Calu3 (cell line): ENCODE measurements around the gene KIF16B. TPM values are rescaled to one million over a fixed set of nuclear protein-coding genes. Genes with fewer than 3 reads are reported as not detected.
"Not testable (repeated sequence)": the region's sequence is repeated elsewhere in the genome, so short reads cannot be mapped to it uniquely, and the experiment has no call there.

Experiments used
- BruUV-seq: library from RNA; stranded (reverse); fragments of 400-500 nt; replicated peaks from 2 replicates; lab custom pipeline; 2021; lab: Mats Ljungman, UMichigan
- CTCF ChIA-PET: fragments of 300-600 bp; sonication (Branson Sonifier 250); formaldehyde crosslinking; loops from one replicate; lab custom pipeline; 2022; ENCODE audit warnings: antibody characterized with exemption; lab: Charles Lee
- DNase-seq: peaks from one replicate; pipeline ENCODE4 v3.0.0; 2022
- H3K27ac Mint-ChIP-seq: one replicate; pipeline ENCODE4 v1.8.0; 2022; ENCODE audit warnings: mixed read lengths; ENCODE audit not compliant: unreplicated experiment
- H3K27me3 Mint-ChIP-seq: one replicate; pipeline ENCODE4 v1.8.0; 2022; ENCODE audit warnings: mixed read lengths; ENCODE audit not compliant: unreplicated experiment
- H3K36me3 Mint-ChIP-seq: one replicate; pipeline ENCODE4 v1.8.0; 2022; ENCODE audit warnings: mild to moderate bottlenecking, moderate library complexity, mixed read lengths; ENCODE audit not compliant: insufficient read depth, unreplicated experiment
- H3K4me1 Mint-ChIP-seq: one replicate; pipeline ENCODE4 v1.8.0; 2022; ENCODE audit warnings: mild to moderate bottlenecking, low read depth, mixed read lengths; ENCODE audit not compliant: unreplicated experiment
- H3K4me3 Mint-ChIP-seq: one replicate; pipeline ENCODE4 v1.8.0; 2022; ENCODE audit warnings: mild to moderate bottlenecking, low read depth, moderate library complexity, mixed read lengths; ENCODE audit not compliant: unreplicated experiment
- H3K9me3 Mint-ChIP-seq: one replicate; pipeline ENCODE4 v1.8.0; 2022; ENCODE audit warnings: low read depth, mixed read lengths; ENCODE audit not compliant: unreplicated experiment
- intact Hi-C: fragments of 100-400 bp; cut with micrococcal nuclease; formaldehyde crosslinking; loops from one replicate; pipeline ENCODE4 v1.10.0; 2022; ENCODE audit not compliant: unreplicated experiment
- total RNA-seq: library from RNA; stranded (reverse); gene quantifications from 2 replicates; pipeline ENCODE4 v1.2.3, GENCODE V29; 2022
- TF ChIP-seq, protein P1 (sequence below): fragments of 200-600 bp; IDR thresholded peaks from one replicate; pipeline ENCODE4 v1.8.0; 2022; ENCODE audit warnings: antibody characterized with exemption; ENCODE audit not compliant: unreplicated experiment

KIF16B gene
- total RNA-seq, 1 experiment from 2014 or later: 4.3 TPM

DNA sequence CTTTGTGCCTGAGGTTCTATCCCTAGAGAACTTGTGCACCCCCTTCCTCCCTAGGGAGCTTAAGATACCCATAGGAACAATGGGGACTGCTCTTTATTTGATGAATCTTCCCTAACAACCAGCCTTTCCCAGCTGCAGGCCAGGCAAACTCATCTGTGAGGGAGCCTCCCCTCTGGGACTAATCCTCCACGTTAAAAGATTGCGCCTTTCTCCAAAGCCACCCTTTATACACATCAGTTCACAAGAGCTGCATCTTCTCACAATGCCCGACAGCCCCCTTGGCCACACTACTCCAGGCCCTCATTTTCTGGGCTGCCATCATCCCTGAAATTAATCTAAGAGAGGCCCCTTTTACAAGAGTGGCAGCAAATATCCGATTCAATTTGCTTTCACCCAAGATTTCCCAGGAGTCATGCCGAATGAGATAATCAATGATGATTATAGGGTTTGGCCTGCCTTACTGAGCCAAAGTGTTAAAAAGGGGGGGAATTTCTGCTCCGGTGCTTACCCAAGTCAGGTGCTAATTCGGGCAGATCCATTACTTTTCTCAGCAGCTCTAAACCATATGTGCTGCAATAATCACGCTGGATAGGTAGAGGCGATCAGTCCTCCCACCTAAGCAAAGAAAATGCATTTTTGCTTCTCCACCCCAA lies 336.5 kb downstream of the KIF16B start:
- CTCF ChIA-PET: no interaction called here
- Mint-ChIP-seq H3K9me3 (peaks cover 2% of the 10 kb centered on the region), H3K27me3 (peaks cover 8% of the 10 kb centered on the region), H3K4me3 (no peak overlapping the region), H3K27ac (no peak overlapping the region), H3K4me1 (no peaks in the 10 kb centered on the region), H3K36me3 (no peaks in the 10 kb centered on the region)
- TF ChIP-seq, protein P1, sequence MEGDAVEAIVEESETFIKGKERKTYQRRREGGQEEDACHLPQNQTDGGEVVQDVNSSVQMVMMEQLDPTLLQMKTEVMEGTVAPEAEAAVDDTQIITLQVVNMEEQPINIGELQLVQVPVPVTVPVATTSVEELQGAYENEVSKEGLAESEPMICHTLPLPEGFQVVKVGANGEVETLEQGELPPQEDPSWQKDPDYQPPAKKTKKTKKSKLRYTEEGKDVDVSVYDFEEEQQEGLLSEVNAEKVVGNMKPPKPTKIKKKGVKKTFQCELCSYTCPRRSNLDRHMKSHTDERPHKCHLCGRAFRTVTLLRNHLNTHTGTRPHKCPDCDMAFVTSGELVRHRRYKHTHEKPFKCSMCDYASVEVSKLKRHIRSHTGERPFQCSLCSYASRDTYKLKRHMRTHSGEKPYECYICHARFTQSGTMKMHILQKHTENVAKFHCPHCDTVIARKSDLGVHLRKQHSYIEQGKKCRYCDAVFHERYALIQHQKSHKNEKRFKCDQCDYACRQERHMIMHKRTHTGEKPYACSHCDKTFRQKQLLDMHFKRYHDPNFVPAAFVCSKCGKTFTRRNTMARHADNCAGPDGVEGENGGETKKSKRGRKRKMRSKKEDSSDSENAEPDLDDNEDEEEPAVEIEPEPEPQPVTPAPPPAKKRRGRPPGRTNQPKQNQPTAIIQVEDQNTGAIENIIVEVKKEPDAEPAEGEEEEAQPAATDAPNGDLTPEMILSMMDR: no peak
- BruUV-seq: no TSS peak
- intact Hi-C loops: no loop called here
- no peak for DNase-seq

DNA sequence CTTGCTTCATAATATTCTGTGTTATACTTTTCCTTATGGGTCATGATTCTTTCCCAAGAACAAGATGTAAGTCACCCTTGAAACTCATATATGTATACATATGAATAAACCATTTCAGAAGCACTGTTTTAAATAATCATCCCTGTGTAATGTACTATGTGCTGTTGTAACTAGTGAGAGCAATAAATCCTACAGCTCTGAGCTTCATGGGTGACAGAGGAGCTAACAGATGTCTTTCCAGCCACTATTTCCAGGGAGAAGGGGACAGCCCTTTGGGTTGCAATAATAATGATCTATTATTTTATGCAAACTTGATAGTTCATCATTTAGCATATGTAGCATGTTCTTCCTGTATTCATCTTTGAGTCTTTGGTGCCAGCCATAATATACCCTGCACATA lies 342.8 kb downstream of the KIF16B start:
- CTCF ChIA-PET: no interaction called here
- H3K4me1 Mint-ChIP-seq: no peaks in the 10 kb centered on the region
- TF ChIP-seq, protein P1: no peak
- H3K9me3 Mint-ChIP-seq: peaks cover 2% of the 10 kb centered on the region
- peaks cover 11% of the 10 kb centered on the region for H3K27me3 Mint-ChIP-seq
- no peak for DNase-seq
- no peaks in the 10 kb centered on the region for H3K36me3 Mint-ChIP-seq
- no TSS peak for BruUV-seq
- no peak overlapping the region for H3K27ac Mint-ChIP-seq
- intact Hi-C loops: no loop called here
- H3K4me3 Mint-ChIP-seq: no peak overlapping the region

DNA sequence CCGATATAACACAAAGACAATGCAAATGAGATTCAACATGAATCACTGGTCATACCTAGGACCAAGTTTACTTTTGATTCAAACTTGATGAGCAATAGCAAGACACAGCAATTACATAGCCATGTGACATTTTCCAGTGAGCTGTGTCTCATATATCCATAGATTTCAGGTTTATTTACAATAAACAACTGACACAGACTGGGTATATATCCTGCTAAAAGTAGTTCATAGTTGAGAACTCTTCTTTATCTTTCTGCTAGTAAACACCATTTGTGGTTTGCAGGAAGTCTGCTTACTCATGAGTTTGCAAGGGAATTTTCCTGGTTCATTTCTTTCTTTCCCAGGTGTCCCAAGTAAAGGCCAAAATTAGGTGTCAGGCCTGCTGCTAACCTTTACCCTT lies 343.4 kb downstream of the KIF16B start:
- H3K36me3 Mint-ChIP-seq: no peaks in the 10 kb centered on the region
- peaks cover 2% of the 10 kb centered on the region for H3K9me3 Mint-ChIP-seq
- no peaks in the 10 kb centered on the region for H3K4me1 Mint-ChIP-seq
- H3K4me3 Mint-ChIP-seq: no peak overlapping the region
- no peak overlapping the region for H3K27ac Mint-ChIP-seq
- DNase-seq: no peak
- peaks cover 11% of the 10 kb centered on the region for H3K27me3 Mint-ChIP-seq
- no TSS peak for BruUV-seq
- TF ChIP-seq, protein P1: no peak
- CTCF ChIA-PET: no interaction called here
- intact Hi-C loops: no loop called here

DNA sequence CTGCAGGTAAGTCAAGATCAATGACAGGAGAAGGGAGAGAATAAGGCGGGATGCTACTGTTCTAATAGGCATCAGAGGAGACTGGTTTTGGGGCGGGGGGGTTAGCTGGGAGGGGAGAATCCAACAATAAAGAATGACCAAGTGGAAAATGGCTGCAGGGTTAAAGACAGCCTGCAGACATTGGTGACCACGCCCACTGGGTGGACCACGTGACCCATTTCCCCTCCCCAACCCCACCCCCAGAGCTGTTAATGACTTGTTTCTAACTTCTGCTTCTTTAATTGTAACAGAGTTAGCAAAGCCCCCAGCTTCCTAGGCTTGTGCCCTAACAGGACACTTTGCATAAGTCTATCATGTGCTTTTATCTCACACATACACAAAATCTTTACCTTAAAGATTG lies 344.5 kb downstream of the KIF16B start:
- H3K27ac Mint-ChIP-seq: no peak overlapping the region
- peaks cover 11% of the 10 kb centered on the region for H3K27me3 Mint-ChIP-seq
- TF ChIP-seq, protein P1: no peak
- H3K36me3 Mint-ChIP-seq: no peaks in the 10 kb centered on the region
- BruUV-seq: no TSS peak
- intact Hi-C loops: no loop called here
- CTCF ChIA-PET: no interaction called here
- H3K9me3 Mint-ChIP-seq: peaks cover 2% of the 10 kb centered on the region
- no peak overlapping the region for H3K4me3 Mint-ChIP-seq
- DNase-seq: no peak
- no peaks in the 10 kb centered on the region for H3K4me1 Mint-ChIP-seq

DNA sequence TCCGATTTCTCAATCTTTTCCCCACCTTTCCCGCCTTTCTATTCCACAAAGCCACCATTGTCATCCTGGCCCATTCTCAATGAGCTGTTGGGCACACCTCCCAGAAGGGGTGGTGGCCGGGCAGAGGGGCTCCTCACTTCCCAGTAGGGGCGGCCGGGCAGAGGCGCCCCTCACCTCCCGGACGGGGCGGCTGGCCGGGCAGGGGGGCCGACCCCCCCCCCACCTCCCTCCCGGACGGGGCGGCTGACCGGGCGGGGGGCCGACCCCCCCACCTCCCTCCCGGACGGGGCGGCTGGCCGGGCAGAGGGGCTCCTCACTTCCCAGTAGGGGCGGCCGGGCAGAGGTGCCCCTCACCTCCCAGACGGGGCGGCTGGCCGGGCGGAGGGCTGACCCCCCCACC lies 346.3 kb downstream of the KIF16B start:
- DNase-seq, H3K4me3 Mint-ChIP-seq, H3K9me3 Mint-ChIP-seq, H3K27me3 Mint-ChIP-seq, H3K27ac Mint-ChIP-seq, intact Hi-C loops, CTCF ChIA-PET, BruUV-seq, H3K36me3 Mint-ChIP-seq, H3K4me1 Mint-ChIP-seq: not testable (repeated sequence)
